ENCODE results near the gene CBLN3. TPM values are rescaled to one million over a fixed set of nuclear protein-coding genes. Genes with fewer than 3 reads are reported as not detected.

Gene CBLN3
- total RNA-seq, 4 donors from 2014 or later, result 0.13 to 0.95 (median 0.85) TPM; not detected in 1

- TF ChIP-seq CTCF (IDR thresholded peaks at IDR 0.05) (no peak), POLR2A (IDR thresholded peaks at IDR 0.05) (no peak)
- H3K27me3 ChIP-seq, result no peaks in the 10 kb centered on the region
- no peak for DNase-seq
- H3K4me1 ChIP-seq, result peaks cover 48 to 90% (median 50%) of the 10 kb centered on the region in 3 donors
- H3K36me3 ChIP-seq, result peaks cover 0 to 7% (median 0%) of the 10 kb centered on the region in 3 donors
- H3K4me3 ChIP-seq, result peak overlapping the region; percentile 57 to 77 (median 69)
- intact Hi-C loops (cut with DNase I), result no loop called here
- H3K9me3 ChIP-seq, result no peaks in the 10 kb centered on the region
- 15 to 21% methylated on average over 2 to 4 of the region's 7 CpGs for WGBS, 2 donors
- H3K27ac ChIP-seq, result peak overlapping the region; percentile 83 to 91 (median 88)
Observed at GRCh38 chr14:24398293-24398652, 31.2 kb downstream of the CBLN3 start.

- 55 to 56% methylated on average over 4 to 6 of the region's 6 CpGs for WGBS, 2 donors
- no peak for TF ChIP-seq POLR2A (IDR thresholded peaks at IDR 0.05)
- no peak for TF ChIP-seq CTCF (IDR thresholded peaks at IDR 0.05)
- H3K27ac ChIP-seq, result peak overlapping the region; percentile 83 to 91 (median 88)
- peaks cover 0 to 3% (median 0%) of the 10 kb centered on the region in 3 donors for H3K36me3 ChIP-seq
- H3K27me3 ChIP-seq, result no peaks in the 10 kb centered on the region
- H3K4me3 ChIP-seq, result peak overlapping the region in 2 of 4 donors; percentile 76 to 77
- intact Hi-C loops (cut with DNase I), result no loop called here
- H3K9me3 ChIP-seq, result no peaks in the 10 kb centered on the region
- DNase-seq, result no peak
- H3K4me1 ChIP-seq, result peaks cover 48 to 90% (median 50%) of the 10 kb centered on the region in 3 donors
Observed at GRCh38 chr14:24397639-24398292, 31.7 kb downstream of the CBLN3 start.

GRCh38 chr14:24395609-24396582 is 33.6 kb downstream of the CBLN3 start:
- 40 to 53% methylated on average over 6 to 8 of the region's 8 CpGs for WGBS, 2 donors
- Histone ChIP-seq H3K27ac (peak overlapping the region; percentile 83 to 91 (median 88)), H3K27me3 (no peaks in the 10 kb centered on the region), H3K4me3 (no peak overlapping the region), H3K36me3 (no peaks in the 10 kb centered on the region), H3K9me3 (no peaks in the 10 kb centered on the region), H3K4me1 (peaks cover 41 to 89% (median 53%) of the 10 kb centered on the region in 3 donors)
- intact Hi-C loops (cut with DNase I), result no loop called here
- no peak for DNase-seq
- TF ChIP-seq POLR2A (IDR thresholded peaks at IDR 0.05) (no peak), CTCF (IDR thresholded peaks at IDR 0.05) (no peak)

- 19 to 27% methylated on average over 3 of the region's 3 CpGs for WGBS, 2 donors
- H3K27me3 ChIP-seq, result no peaks in the 10 kb centered on the region
- no peak overlapping the region for H3K27ac ChIP-seq
- TF ChIP-seq CTCF (IDR thresholded peaks at IDR 0.05) (no peak), POLR2A (IDR thresholded peaks at IDR 0.05) (no peak)
- DNase-seq, result no peak
- no peaks in the 10 kb centered on the region for H3K9me3 ChIP-seq
- H3K4me3 ChIP-seq, result no peak overlapping the region
- H3K36me3 ChIP-seq, result no peaks in the 10 kb centered on the region
- intact Hi-C loops (cut with DNase I), result no loop called here
- peaks cover 27 to 75% (median 41%) of the 10 kb centered on the region in 3 donors for H3K4me1 ChIP-seq
Observed at GRCh38 chr14:24394275-24394674, 35.2 kb downstream of the CBLN3 start.
